Liver (tissue), 9 donors: ENCODE data around the gene MSMB. TPM values are rescaled to one million over a fixed set of nuclear protein-coding genes. Genes with fewer than 3 reads are reported as not detected.

Experiments
- DNase-seq: peaks from one replicate; pipeline ENCODE4 v3.0.0-alpha.2; 2017; ENCODE audit warnings: low spot score
- H3K27ac ChIP-seq, 2 donors: one replicate each; pipeline ENCODE4 v1.7.0; 2013; ENCODE audit warnings: inconsistent platforms in 2 of 2, low read length in 2 of 2, control low read depth in 1 of 2, low read depth in 1 of 2, mild to moderate bottlenecking in 1 of 2
- H3K27me3 ChIP-seq, 4 donors: one replicate each; pipeline versions ENCODE4 v1.6.1 to v1.7.0; 2013; ENCODE audit warnings: low read length in 3 of 4, inconsistent platforms in 1 of 4, mild to moderate bottlenecking in 1 of 4, moderate library complexity in 1 of 4; ENCODE audit not compliant: control insufficient read depth in 4 of 4, insufficient read depth in 4 of 4
- H3K36me3 ChIP-seq, 4 donors: one replicate each; pipeline versions ENCODE4 v1.6.1 to v1.7.0; 2013; ENCODE audit warnings: low read length in 3 of 4, mild to moderate bottlenecking in 3 of 4, low read depth in 1 of 4, moderate library complexity in 1 of 4; ENCODE audit not compliant: control insufficient read depth in 4 of 4, insufficient read depth in 3 of 4
- H3K4me1 ChIP-seq, 4 donors: one replicate each; pipeline versions ENCODE4 v1.6.1 to v1.7.0; 2013; ENCODE audit warnings: low read length in 3 of 4, mild to moderate bottlenecking in 3 of 4, moderate library complexity in 1 of 4; ENCODE audit not compliant: control insufficient read depth in 4 of 4, insufficient read depth in 4 of 4
- H3K4me3 ChIP-seq, 3 donors: one replicate each; pipeline versions ENCODE4 v1.6.1 to v1.7.0; 2013; ENCODE audit warnings: low read length in 3 of 3, control low read depth in 1 of 3, low read depth in 1 of 3, mild to moderate bottlenecking in 1 of 3
- H3K9ac ChIP-seq, 2 donors: one replicate each; pipeline ENCODE4 v1.7.0; 2013; ENCODE audit warnings: low read length in 2 of 2, mild to moderate bottlenecking in 2 of 2, moderate library complexity in 2 of 2, control low read depth in 1 of 2, low read depth in 1 of 2
- H3K9me3 ChIP-seq, 4 donors: one replicate each; pipeline versions ENCODE4 v1.6.1 to v1.7.0; 2013; ENCODE audit warnings: low read length in 3 of 4; ENCODE audit not compliant: control insufficient read depth in 4 of 4
- ATF3 ChIP-seq: IDR thresholded peaks from 2 replicates; pipeline ENCODE4 v1.6.1; 2016; ENCODE audit warnings: antibody characterized with exemption
- CTCF ChIP-seq: fragments of 150-350 bp; IDR thresholded peaks from 2 replicates; pipeline ENCODE4 v1.5.1; 2017; ENCODE audit warnings: improper control_type of control experiment, low read depth, low read length; ENCODE audit not compliant: missing input control
- EGR1 ChIP-seq, 2 donors: IDR thresholded peaks; 2 replicates each; pipeline ENCODE4 v1.6.1; 2016 to 2018; ENCODE audit warnings: antibody characterized with exemption in 2 of 2, low read depth in 2 of 2
- FOXA1 ChIP-seq: IDR thresholded peaks from 2 replicates; pipeline ENCODE4 v1.6.1; 2016; ENCODE audit warnings: antibody characterized with exemption
- FOXA2 ChIP-seq: IDR thresholded peaks from 2 replicates; pipeline ENCODE4 v1.6.1; 2016; ENCODE audit warnings: antibody characterized with exemption
- GABPA ChIP-seq, 2 donors: IDR thresholded peaks in 1 of 2; conservative IDR thresholded peaks in 1 of 2; 2 replicates each; pipeline ENCODE4 v1.6.1; 2016; ENCODE audit warnings: antibody characterized with exemption in 2 of 2, mild to moderate bottlenecking in 1 of 2, moderate library complexity in 1 of 2
- HNF4A ChIP-seq, 2 donors: conservative IDR thresholded peaks; 2 replicates each; pipeline ENCODE4 v1.6.1; 2016; ENCODE audit warnings: antibody characterized with exemption in 2 of 2, mild to moderate bottlenecking in 2 of 2
- HNF4G ChIP-seq: IDR thresholded peaks from 2 replicates; pipeline ENCODE4 v1.6.1; 2016; ENCODE audit warnings: antibody characterized with exemption
- JUND ChIP-seq, 2 donors: IDR thresholded peaks; 2 replicates each; pipeline ENCODE4 v1.6.1; 2016; ENCODE audit warnings: antibody characterized with exemption in 2 of 2
- MAX ChIP-seq: IDR thresholded peaks from 2 replicates; pipeline ENCODE4 v1.6.1; 2016; ENCODE audit warnings: antibody characterized with exemption
- NR2F2 ChIP-seq: IDR thresholded peaks from 2 replicates; pipeline ENCODE4 v1.6.1; 2016; ENCODE audit warnings: antibody characterized with exemption
- RAD21 ChIP-seq, 2 donors: IDR thresholded peaks; 2 replicates each; pipeline ENCODE4 v1.6.1; 2016; ENCODE audit warnings: antibody characterized with exemption in 2 of 2, mild to moderate bottlenecking in 2 of 2
- REST ChIP-seq: IDR thresholded peaks from 2 replicates; pipeline ENCODE4 v1.6.1; 2016; ENCODE audit warnings: antibody characterized with exemption, mild to moderate bottlenecking
- RXRA ChIP-seq, 2 donors: IDR thresholded peaks; 2 replicates each; pipeline ENCODE4 v1.6.1; 2017 to 2018; ENCODE audit warnings: antibody characterized with exemption in 2 of 2, mild to moderate bottlenecking in 1 of 2
- SP1 ChIP-seq: IDR thresholded peaks from 2 replicates; pipeline ENCODE4 v1.6.1; 2018; ENCODE audit warnings: antibody characterized with exemption, mild to moderate bottlenecking
- TAF1 ChIP-seq: conservative IDR thresholded peaks from 2 replicates; pipeline ENCODE4 v1.6.1; 2016; ENCODE audit warnings: antibody characterized with exemption, mild to moderate bottlenecking
- YY1 ChIP-seq: IDR thresholded peaks from 2 replicates; pipeline ENCODE4 v1.6.1; 2016; ENCODE audit warnings: antibody characterized with exemption, mild to moderate bottlenecking
- ZBTB33 ChIP-seq: IDR thresholded peaks from 2 replicates; pipeline ENCODE4 v1.6.1; 2016; ENCODE audit warnings: antibody characterized with exemption
- WGBS: extraction: QIAGEN DNeasy Blood & Tissue Kit; methylation state at CpG from one replicate; pipeline ENCODE4 v1.1.7; 2013; 5-methylcytosine and 5-hydroxymethylcytosine counted together
- polyA plus RNA-seq, 2 donors: library from polyadenylated mRNA; stranded (reverse) in 1 of 2; unstranded in 1 of 2; fragments of 200-250 nt in 1 of 2; fragments of >200 nt in 1 of 2; fragmentation: Nextera tagmentation in 1 of 2; extraction: Ambion mirVana in 1 of 2; gene quantifications; one replicate each; pipeline versions ENCODE4 v1.2.1 to v1.2.3, GENCODE V29; 2013 to 2015
- total RNA-seq, 2 donors: library from RNA; depleted of rRNA; stranded (reverse); fragments of >200 nt; gene quantifications; one replicate each; pipeline ENCODE4 v1.2.3, GENCODE V29; 2014
- donor health status: healthy.
- donor health status: healthy.
- donor health status: healthy.
- donor health status: healthy.
- donor health status: healthy.

MSMB gene
- total and polyA plus RNA-seq, 4 donors: not detected

GRCh38 chr10:46019569-46020343 is 26.3 kb downstream of the MSMB start (continued):
- TF ChIP-seq YY1: no peak
- TF ChIP-seq FOXA1: no peak
- TF ChIP-seq ZBTB33: no peak
- peak; percentile 36 for TF ChIP-seq TAF1
- peak; percentile 80 to 86 for TF ChIP-seq HNF4A (conservative IDR thresholded peaks at IDR 0.05)

- H3K9ac ChIP-seq: no peak overlapping the region
- TF ChIP-seq NR2F2: no peak
- TF ChIP-seq YY1: no peak
- no peak for TF ChIP-seq FOXA1
- TF ChIP-seq EGR1 (IDR thresholded peaks at IDR 0.05; ENCODE audit: low read depth in 2 of 2): no peak
- TF ChIP-seq GABPA (IDR thresholded peaks at IDR 0.05 in 1 of 2, conservative IDR thresholded peaks at IDR 0.05 in 1 of 2): no peak
- no peak for TF ChIP-seq HNF4G
- no peak for TF ChIP-seq HNF4A (conservative IDR thresholded peaks at IDR 0.05)
- DNase-seq: no peak
- 25% methylated on average over 3 of the region's 3 CpGs for WGBS
- H3K27ac ChIP-seq: peak overlapping the region; percentile 66 to 67
- no peak overlapping the region for H3K4me3 ChIP-seq
- no peaks in the 10 kb centered on the region for H3K27me3 ChIP-seq
- H3K9me3 ChIP-seq: no peaks in the 10 kb centered on the region
- peaks cover 10 to 76% (median 72%) of the 10 kb centered on the region in 4 donors for H3K4me1 ChIP-seq
- H3K36me3 ChIP-seq: peaks cover 3 to 9% (median 6%) of the 10 kb centered on the region in 4 donors
Observed at GRCh38 chr10:46019177-46019528, 26.9 kb downstream of the MSMB start.

GRCh38 chr10:46018453-46019176 is 27.5 kb downstream of the MSMB start:
- DNase-seq: no peak
- TF ChIP-seq RAD21 (IDR thresholded peaks at IDR 0.05) (no peak), HNF4A (conservative IDR thresholded peaks at IDR 0.05) (no peak), MAX (no peak), SP1 (no peak), RXRA (IDR thresholded peaks at IDR 0.05) (no peak), HNF4G (no peak), JUND (IDR thresholded peaks at IDR 0.05) (no peak), REST (no peak), EGR1 (IDR thresholded peaks at IDR 0.05; ENCODE audit: low read depth in 2 of 2) (no peak), FOXA1 (no peak), CTCF (no peak), ZBTB33 (no peak), GABPA (IDR thresholded peaks at IDR 0.05 in 1 of 2, conservative IDR thresholded peaks at IDR 0.05 in 1 of 2) (no peak), ATF3 (no peak), FOXA2 (no peak), TAF1 (no peak), NR2F2 (no peak), YY1 (no peak)
- H3K4me1 ChIP-seq: peaks cover 13 to 76% (median 69%) of the 10 kb centered on the region in 4 donors
- H3K9ac ChIP-seq: peak overlapping the region in 1 of 2 donors; percentile 29
- H3K4me3 ChIP-seq: no peak overlapping the region
- WGBS: 46% methylated on average over 2 of the region's 2 CpGs
- H3K9me3 ChIP-seq: no peaks in the 10 kb centered on the region
- peaks cover 5 to 13% (median 8%) of the 10 kb centered on the region in 4 donors for H3K36me3 ChIP-seq
- H3K27ac ChIP-seq: peak overlapping the region; percentile 66 to 67
- H3K27me3 ChIP-seq: no peaks in the 10 kb centered on the region
